Right lobe of liver (tissue), 4 donors: Measurements from ENCODE around the gene CYTH4.

ENCODE experiments used
- CTCF ChIP-seq, 4 donors: fragments of 200-600 bp in 3 of 4; fragments of 450-650 bp in 1 of 4; IDR thresholded peaks; one replicate each; pipeline versions ENCODE4 v1.5.1 to v1.8.0; 2016 to 2022; ENCODE audit warnings: antibody characterized with exemption in 4 of 4, mild to moderate bottlenecking in 2 of 4
- POLR2A ChIP-seq: fragments of 450-650 bp; IDR thresholded peaks from one replicate; pipeline ENCODE4 v1.6.1; 2017; ENCODE audit warnings: antibody characterized with exemption, mild to moderate bottlenecking
- donor health status: DM: no; HTN: no; CAD: no.
- donor health status: DM: no; HTN: no; CAD: no.
- donor health status: DM: no; HTN: yes; CAD: no.

GRCh38 chr22:37260901-37261336 lies 21.4 kb upstream of the CYTH4 start:
- TF ChIP-seq CTCF (IDR thresholded peaks at IDR 0.05) (peak; percentile 79 to 90 (median 88)), POLR2A (no peak)
